OCI-M2 (cell line): ENCODE data around the gene CD81.

Experiments
- DNase-seq: peaks from one replicate; lab custom pipeline; 2025; ENCODE audit not compliant: unreplicated experiment; lab: John Stamatoyannopoulos, UW

The CD81 gene

DNA sequence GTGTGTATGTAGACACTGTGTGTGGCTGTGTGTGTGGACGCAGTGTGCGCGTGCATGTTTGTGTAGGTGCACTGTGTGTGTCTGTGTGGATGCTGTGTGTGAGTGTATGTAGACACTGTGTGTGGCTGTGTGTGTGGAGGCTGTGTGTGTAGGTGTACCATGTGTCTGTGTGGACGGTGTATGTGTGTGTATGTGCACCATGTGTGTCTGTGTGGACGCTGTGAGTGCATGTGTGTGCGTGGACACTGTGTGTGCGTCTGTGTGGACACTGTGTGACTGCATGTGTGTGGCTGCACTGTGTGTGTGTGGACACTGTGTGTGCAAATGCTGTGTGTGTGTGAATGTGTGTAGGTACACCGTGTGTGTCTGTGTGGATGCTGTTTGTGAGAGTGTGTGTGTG lies 56.9 kb downstream of the CD81 start:
- no peak for DNase-seq

GRCh38 chr11:2434506-2435255 lies 57.6 kb downstream of the CD81 start:
- no peak for DNase-seq

DNA sequence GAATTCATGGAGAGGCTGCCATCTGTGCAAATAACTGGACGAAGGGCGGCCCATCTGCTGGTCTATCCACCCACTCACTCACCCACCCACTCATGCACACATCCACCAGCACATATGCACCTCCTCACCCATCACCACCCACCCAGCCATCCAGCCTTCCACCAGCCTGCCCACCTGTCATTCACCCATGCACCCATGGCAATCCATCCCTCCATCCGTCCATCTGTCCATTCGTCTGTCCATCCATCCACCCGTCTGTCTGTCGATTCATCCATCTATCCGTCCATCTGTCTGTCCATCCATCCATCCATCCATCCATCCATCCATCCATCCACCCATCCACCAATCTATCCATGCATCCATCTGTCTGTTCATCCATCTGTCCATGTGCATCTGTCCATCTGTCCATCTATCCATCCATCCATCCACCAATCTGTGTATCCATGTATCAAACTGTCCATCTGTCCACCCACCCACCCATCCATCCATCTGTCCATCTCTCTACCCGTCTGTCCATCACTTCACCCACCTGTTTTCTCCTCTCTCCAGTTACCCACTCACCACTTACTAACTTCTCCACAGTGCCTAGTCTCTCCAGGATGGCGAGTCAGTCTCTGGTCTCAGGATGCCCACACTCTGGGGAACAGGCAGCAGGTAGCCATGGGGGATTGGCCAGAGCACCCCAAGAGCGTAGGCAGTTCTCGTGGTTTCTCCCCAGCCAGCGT lies 58.3 kb downstream of the CD81 start:
- DNase-seq: no peak

DNA sequence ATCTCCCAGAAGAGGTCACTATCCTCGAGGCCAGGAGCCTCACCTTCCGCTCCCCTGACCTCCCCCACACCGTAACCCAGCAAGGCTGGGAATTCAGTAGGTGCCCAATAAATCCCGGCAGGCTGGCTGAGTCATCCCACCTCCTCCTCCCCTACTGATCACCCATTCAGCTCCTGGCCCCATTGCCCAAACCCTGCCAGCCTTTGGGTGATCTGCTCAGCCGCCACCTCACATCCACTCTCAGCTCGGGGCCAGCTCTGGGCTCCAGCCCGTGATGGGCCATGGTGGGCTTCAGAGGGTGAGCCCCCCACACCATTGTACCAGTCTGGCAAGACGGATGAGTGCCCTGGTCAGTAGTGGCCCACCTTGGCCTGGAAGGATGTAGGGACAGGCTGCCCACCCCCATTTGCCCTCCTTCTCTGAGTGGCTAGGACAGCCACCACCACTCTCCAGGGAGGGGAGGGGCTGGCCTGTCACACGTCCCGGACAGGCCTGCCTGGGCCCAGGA lies 59.0 kb downstream of the CD81 start:
- DNase-seq: no peak

DNA sequence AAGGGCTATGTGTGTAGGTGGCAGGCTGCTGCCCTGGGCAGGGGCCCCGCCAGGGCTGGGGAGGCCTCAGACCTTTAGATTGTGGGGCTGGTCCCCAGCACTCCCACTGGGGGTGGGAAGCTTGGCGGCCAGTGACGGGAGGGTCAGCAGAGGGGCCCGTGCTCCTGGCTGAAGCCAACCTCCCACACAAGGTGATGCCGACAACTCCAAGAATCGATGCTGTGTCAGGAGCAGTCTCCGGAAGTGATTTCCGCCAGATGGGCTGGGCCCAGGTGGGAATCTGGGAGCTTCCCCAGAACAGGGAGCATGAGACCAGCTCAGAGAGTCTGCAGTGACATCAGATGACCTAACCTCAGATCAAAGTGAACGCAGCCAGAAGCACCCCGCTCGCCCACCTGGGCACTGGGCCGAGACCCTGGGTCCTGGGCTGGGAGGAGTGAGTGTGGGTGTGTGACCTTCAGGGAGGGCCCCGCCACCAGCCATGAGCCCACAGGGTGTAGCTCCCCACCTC lies 59.5 kb downstream of the CD81 start:
- no peak for DNase-seq

GRCh38 chr11:2437516-2437915 lies 60.4 kb downstream of the CD81 start:
- DNase-seq: no peak

- DNase-seq: no peak
These were observed 62.7 kb downstream of the CD81 start for GRCh38 chr11:2439820-2440219.

DNA sequence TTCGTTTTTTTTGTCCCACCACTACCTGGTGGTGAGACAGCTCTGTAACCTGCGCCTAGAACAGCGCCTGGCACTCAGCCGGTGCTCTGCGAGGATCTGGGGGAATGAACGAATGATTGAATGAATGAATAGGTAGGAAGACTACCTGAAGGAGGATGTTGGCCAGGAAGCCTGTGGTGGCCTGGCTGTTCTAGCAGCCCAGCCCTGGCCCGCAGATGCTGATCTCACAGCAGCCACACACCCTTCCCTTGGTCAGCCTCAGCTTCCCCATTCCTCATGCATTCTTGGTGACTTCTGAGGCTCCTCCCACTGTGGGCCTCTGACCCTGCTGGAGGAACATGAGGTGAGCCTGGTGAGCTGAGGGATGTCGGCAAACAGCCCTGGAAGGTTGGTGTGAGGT lies 63.5 kb downstream of the CD81 start:
- DNase-seq: no peak

GRCh38 chr11:2441171-2441570 lies 64.1 kb downstream of the CD81 start:
- no peak for DNase-seq

GRCh38 chr11:2442589-2442988 lies 65.5 kb downstream of the CD81 start:
- no peak for DNase-seq

- no peak for DNase-seq
These were observed 66.3 kb downstream of the CD81 start for GRCh38 chr11:2443406-2443805.

- DNase-seq: no peak
These were observed 67.0 kb downstream of the CD81 start, which contains the start of gene TRPM5 for GRCh38 chr11:2443881-2444820. TSS of gene TRPM5 (minus strand) at chr11:2444514. CDS start at chr11:2423036, 21,478 bp downstream.

- DNase-seq: no peak
These were observed 68.0 kb downstream of the CD81 start, which contains the start of gene KCNQ1 for GRCh38 chr11:2444821-2445745. TSS of gene KCNQ1 (plus strand) at chr11:2445008. CDS start at chr11:2445099, 91 bp downstream.

- DNase-seq: no peak
These were observed 68.8 kb downstream of the CD81 start for GRCh38 chr11:2445746-2446551.

DNA sequence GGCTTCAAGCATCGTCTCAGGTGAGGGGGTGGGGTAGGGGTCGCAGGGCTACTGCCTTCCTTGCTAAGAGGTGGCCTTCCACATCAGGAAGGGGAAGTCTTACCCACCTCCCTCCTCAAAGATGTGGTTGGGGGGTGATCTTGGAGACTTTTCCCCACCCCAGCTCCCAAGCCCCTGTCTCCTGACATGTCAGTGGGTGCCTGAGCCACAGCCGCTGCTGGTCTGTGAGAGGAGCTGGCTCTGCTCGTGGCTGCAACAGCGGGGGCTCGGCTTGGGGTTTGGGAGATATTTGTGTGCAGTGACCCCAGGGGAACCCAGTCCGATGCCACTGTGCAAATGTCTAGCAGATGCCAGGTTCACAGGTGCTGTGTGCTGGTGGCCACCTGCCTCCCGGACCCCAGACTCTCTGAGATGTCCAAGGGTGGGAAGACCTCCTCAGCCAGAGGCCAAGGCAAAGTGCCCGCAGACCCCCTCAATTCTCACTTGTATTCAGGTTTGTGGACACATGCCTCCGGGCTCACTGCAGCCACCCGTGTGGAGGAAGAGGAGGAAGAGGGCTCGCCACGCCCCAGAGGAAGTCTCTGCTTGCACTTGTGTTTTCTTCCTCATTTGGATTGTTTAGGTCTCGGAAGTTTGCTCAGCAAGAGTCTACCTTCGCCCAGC lies 69.6 kb downstream of the CD81 start:
- DNase-seq: no peak
